ENCODE results near the gene DNAJC17.

Gene DNAJC17

DNA sequence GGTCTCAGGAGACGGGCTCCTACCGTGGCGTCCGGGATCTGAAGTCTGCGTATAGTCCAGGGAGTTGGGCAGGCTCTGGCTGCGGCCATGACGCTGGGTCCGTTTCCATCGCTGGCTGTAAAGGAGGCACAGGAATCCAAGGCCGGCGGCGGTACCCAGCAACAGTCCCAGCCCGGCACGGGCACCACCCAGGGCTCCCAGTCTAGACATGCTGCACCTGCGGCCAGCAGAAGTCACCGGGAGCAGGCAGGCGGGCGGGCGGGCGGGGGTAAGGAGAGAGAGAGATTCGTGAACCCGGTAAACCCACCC is 52.7 kb downstream of the DNAJC17 start:
- Histone ChIP-seq H3K27ac (ENCODE audit: low read depth, low read length, poor library complexity, severe bottlenecking) (peak overlapping the region; percentile 13), H3K9ac (ENCODE audit: low read length) (peak overlapping the region; percentile 93), H3K4me1 (ENCODE audit: insufficient read depth, low read length, severe bottlenecking) (peaks cover 44% of the 10 kb centered on the region), H2AFZ (ENCODE audit: low read length) (no peak overlapping the region), H3K79me2 (ENCODE audit: insufficient read depth, low read length) (peaks cover 22% of the 10 kb centered on the region), H3F3A (ENCODE audit: insufficient read depth, low read length) (no peaks in the 10 kb centered on the region; the same call in 1 of the 2 replicates), H3K9me3 (ENCODE audit: low read length) (no peaks in the 10 kb centered on the region), H3K4me2 (ENCODE audit: low read length) (peak overlapping the region; percentile 98), H3K27me3 (ENCODE audit: insufficient read depth, low read length) (no peaks in the 10 kb centered on the region), H3K9me2 (ENCODE audit: low read depth, low read length) (no peaks in the 10 kb centered on the region), H4K20me1 (ENCODE audit: insufficient read depth, low read length) (no peaks in the 10 kb centered on the region), H3K4me3 (ENCODE audit: low read depth, low read length, poor library complexity, severe bottlenecking) (peak overlapping the region; percentile 99), H3K36me3 (ENCODE audit: insufficient read depth, low read length) (peaks cover 32% of the 10 kb centered on the region)
- TF ChIP-seq, protein P1, sequence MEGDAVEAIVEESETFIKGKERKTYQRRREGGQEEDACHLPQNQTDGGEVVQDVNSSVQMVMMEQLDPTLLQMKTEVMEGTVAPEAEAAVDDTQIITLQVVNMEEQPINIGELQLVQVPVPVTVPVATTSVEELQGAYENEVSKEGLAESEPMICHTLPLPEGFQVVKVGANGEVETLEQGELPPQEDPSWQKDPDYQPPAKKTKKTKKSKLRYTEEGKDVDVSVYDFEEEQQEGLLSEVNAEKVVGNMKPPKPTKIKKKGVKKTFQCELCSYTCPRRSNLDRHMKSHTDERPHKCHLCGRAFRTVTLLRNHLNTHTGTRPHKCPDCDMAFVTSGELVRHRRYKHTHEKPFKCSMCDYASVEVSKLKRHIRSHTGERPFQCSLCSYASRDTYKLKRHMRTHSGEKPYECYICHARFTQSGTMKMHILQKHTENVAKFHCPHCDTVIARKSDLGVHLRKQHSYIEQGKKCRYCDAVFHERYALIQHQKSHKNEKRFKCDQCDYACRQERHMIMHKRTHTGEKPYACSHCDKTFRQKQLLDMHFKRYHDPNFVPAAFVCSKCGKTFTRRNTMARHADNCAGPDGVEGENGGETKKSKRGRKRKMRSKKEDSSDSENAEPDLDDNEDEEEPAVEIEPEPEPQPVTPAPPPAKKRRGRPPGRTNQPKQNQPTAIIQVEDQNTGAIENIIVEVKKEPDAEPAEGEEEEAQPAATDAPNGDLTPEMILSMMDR (IDR thresholded peaks at IDR 0.05; ENCODE audit: low read length): no peak
- no peak for TF ChIP-seq EZH2 (IDR thresholded peaks at IDR 0.05; ENCODE audit: borderline replicate concordance, low read length)

DNA sequence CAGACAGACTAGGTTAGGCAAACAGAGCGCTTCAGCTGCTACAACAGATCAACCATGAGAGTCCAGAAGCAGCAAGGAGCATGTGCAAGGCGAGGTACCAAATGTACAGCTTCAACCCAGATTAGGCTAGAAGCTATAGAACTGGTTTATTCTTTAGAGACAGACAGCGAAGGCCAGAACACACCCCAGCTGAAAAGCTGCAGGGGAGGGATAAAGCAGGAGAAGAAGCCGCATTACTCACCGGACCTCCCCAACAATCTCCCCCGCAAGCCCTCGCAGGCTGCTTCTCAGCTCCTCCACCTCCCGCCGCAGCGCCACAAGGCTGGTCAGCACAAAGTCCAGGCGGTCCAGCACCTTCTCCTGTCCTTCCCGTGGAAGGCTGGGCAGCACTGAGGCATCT is 55.5 kb downstream of the DNAJC17 start:
- Histone ChIP-seq H3K9ac (ENCODE audit: low read length) (no peak overlapping the region), H3K36me3 (ENCODE audit: insufficient read depth, low read length) (peaks cover 54% of the 10 kb centered on the region), H3K4me2 (ENCODE audit: low read length) (no peak overlapping the region), H3K9me3 (ENCODE audit: low read length) (no peaks in the 10 kb centered on the region), H3F3A (ENCODE audit: insufficient read depth, low read length) (no peaks in the 10 kb centered on the region; the same call in 1 of the 2 replicates), H3K4me1 (ENCODE audit: insufficient read depth, low read length, severe bottlenecking) (peaks cover 35% of the 10 kb centered on the region), H3K79me2 (ENCODE audit: insufficient read depth, low read length) (peaks cover 22% of the 10 kb centered on the region), H3K9me2 (ENCODE audit: low read depth, low read length) (no peaks in the 10 kb centered on the region), H3K27me3 (ENCODE audit: insufficient read depth, low read length) (no peaks in the 10 kb centered on the region), H2AFZ (ENCODE audit: low read length) (no peak overlapping the region), H3K4me3 (ENCODE audit: low read depth, low read length, poor library complexity, severe bottlenecking) (no peak overlapping the region), H3K27ac (ENCODE audit: low read depth, low read length, poor library complexity, severe bottlenecking) (no peak overlapping the region), H4K20me1 (ENCODE audit: insufficient read depth, low read length) (no peaks in the 10 kb centered on the region)
- TF ChIP-seq, protein P1 (IDR thresholded peaks at IDR 0.05; ENCODE audit: low read length): no peak
- no peak for TF ChIP-seq EZH2 (IDR thresholded peaks at IDR 0.05; ENCODE audit: borderline replicate concordance, low read length)

DNA sequence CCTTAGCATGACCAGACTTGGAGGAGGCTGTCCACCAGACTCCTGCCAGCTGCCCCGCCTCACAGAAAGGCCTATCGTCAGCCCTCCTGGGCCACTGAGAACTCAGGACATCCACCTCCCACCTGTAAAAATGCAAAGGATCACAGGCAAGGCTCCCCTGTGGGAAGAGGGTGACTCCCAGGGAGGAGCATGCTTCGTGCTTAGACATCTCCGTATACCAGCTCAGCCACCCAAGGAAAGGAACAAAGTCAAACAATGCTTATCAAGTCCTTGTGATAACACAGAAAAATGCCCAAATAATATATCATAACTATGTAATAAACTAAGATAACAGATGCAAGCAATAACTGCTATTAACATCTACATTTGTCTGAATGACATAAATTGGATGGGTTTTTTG is 56.4 kb downstream of the DNAJC17 start:
- Histone ChIP-seq H3K4me1 (ENCODE audit: insufficient read depth, low read length, severe bottlenecking) (peaks cover 28% of the 10 kb centered on the region), H3K27ac (ENCODE audit: low read depth, low read length, poor library complexity, severe bottlenecking) (no peak overlapping the region), H3K4me3 (ENCODE audit: low read depth, low read length, poor library complexity, severe bottlenecking) (no peak overlapping the region), H3K27me3 (ENCODE audit: insufficient read depth, low read length) (no peaks in the 10 kb centered on the region), H3K9me3 (ENCODE audit: low read length) (no peaks in the 10 kb centered on the region), H3K4me2 (ENCODE audit: low read length) (no peak overlapping the region), H2AFZ (ENCODE audit: low read length) (no peak overlapping the region), H3K36me3 (ENCODE audit: insufficient read depth, low read length) (peaks cover 56% of the 10 kb centered on the region), H3K79me2 (ENCODE audit: insufficient read depth, low read length) (peaks cover 22% of the 10 kb centered on the region), H4K20me1 (ENCODE audit: insufficient read depth, low read length) (no peaks in the 10 kb centered on the region), H3K9me2 (ENCODE audit: low read depth, low read length) (no peaks in the 10 kb centered on the region), H3F3A (ENCODE audit: insufficient read depth, low read length) (no peaks in the 10 kb centered on the region), H3K9ac (ENCODE audit: low read length) (no peak overlapping the region)
- TF ChIP-seq EZH2 (IDR thresholded peaks at IDR 0.05; ENCODE audit: borderline replicate concordance, low read length): no peak
- TF ChIP-seq, protein P1 (IDR thresholded peaks at IDR 0.05; ENCODE audit: low read length): no peak

Data from OCI-LY1 (cell line).